Stimulated activated naive CD8-positive, alpha-beta T cell treated with anti-CD3 and anti-CD28 coated beads, Interleukin-15, Interleukin-2, amounts not matched to agents 100 U/mL and 50 U/mL, for 24 hours (primary cell): ENCODE results near the gene COQ9.
"Not testable (repeated sequence)": the region's sequence is repeated elsewhere in the genome, so short reads cannot be mapped to it uniquely, and the experiment has no call there.

Experiments used
- ATAC-seq: fragments of 150-1000 bp; cut with Tn5 transposase; one replicate; pipeline ENCODE4 v1.10.0; 2021
- DNase-seq: peaks from one replicate; pipeline ENCODE4 v3.0.0; 2021

The COQ9 gene, protein sequence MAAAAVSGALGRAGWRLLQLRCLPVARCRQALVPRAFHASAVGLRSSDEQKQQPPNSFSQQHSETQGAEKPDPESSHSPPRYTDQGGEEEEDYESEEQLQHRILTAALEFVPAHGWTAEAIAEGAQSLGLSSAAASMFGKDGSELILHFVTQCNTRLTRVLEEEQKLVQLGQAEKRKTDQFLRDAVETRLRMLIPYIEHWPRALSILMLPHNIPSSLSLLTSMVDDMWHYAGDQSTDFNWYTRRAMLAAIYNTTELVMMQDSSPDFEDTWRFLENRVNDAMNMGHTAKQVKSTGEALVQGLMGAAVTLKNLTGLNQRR

DNA sequence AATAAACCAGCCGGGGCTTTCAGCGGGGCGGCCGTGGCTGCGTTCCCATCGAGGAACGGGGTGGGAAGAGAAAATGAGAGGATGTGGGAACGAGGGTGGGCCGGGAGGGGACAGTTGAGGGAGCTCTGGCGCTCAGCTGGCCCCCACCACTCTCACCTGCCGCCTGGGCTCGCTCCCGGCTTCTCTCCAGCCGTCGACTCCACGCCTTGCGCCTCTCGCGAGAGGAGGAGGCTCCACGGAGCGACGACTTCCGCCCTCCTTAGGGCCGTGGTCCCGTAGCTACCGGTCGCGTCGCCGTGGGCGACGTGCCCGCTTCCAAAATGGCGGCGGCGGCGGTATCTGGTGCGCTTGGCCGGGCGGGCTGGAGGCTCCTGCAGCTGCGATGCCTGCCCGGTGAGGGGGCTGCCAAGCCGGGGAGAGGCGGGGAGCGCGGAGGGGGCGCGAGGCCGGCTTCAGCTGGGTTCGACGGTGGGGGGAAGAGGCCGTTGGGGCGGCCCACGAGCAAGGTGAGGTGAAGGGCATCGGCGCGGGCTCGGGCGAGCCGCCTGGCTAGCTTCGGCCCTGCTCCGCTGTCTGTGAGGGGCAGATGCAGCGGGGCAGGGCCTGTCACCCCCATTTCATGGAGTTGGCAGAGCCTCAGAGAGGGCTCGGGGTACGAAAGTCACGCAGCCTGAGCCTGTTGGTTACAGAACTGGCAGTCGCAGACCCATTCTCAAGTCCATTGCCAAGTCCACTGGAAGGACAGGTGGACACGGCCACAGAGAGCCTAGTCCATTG lies at the start of gene COQ9, which contains the start of gene CIAPIN1:
Gene COQ9 (plus strand): TSS at position 294 of the 777 bp plus-strand sequence. CDS start 27 bp downstream, at position 321.
Gene CIAPIN1 (minus strand): TSS at position 200 of the 777 bp plus-strand sequence. CDS start 6,457 bp downstream, outside the sequence.
- ATAC-seq (peak; percentile 100), DNase-seq (peak; percentile 93)

DNA sequence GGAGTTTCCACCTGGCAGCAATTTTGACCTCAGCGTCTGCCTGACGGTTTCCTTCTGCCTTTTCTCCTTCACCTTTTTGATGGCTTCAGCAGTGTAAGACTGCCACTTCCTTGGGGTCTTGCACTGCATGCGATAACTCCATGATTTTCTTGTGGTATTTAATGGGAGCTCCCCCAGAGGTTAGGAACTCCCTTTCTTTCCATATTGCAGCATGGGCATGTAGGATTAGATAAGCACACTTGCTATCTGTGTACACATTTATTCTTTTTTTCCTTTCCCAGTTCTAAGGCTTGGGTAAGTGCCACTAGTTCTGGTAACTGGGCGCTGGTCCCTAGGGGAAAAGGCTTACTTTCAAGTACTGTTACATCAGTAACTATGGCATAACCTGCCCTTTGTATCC lies 49.8 kb upstream of the COQ9 start:
- DNase-seq, ATAC-seq: not testable (repeated sequence)

GRCh38 chr16:57401943-57402640 lies 45.2 kb upstream of the COQ9 start:
- ATAC-seq (no peak), DNase-seq (no peak)

DNA sequence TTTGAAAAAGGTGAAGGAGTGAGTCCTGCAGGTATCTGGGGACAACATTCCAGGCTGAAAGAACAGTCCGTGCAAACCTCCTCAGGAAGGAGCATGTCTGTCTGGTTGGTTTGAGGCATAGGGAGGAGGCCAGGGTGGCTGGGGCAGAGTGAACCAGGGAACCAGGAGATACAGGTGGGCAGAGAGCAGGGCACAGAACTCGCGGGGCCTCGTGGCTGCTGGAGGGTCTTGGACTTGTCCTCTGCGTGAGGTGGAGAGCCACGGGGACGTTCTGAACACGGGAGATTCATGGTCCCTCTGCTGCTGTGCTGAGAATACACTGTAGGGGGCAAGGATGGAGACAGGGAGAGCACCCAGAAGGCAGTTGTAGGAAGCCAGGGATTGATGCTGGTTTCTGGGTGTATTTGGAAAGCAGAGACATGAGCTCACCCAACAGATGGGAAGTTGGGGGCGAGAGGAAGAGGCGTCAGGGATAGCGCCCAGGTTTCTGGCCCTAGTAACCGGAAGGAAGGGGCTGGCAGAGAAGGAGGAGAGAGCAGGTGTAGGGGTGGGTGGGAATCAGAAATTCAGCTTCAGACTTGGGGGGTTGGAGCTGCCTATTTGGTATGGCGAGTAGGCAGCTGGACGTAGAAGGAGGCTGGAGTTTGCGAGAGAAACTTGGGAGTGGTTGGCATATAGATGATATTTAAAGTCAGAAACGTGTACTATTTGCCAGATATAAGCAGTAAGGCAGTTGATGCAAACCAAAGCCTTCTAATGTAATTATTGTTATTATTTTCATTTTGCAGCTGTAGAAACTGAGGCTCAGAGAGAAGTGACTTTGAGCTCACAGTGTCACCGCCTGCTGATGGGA lies 43.1 kb upstream of the COQ9 start, which contains the start of gene CCL17:
Gene CCL17 (plus strand): TSS at position 803 of the 853 bp plus-strand sequence. CDS start 9,166 bp downstream, outside the sequence.
- DNase-seq (no peak), ATAC-seq (no peak)

- no peak for DNase-seq
- peak; percentile 26 for ATAC-seq
Observed at GRCh38 chr16:57405097-57405496, 42.2 kb upstream of the COQ9 start.

- ATAC-seq (no peak), DNase-seq (no peak)
Observed at GRCh38 chr16:57406881-57407280, 40.4 kb upstream of the COQ9 start.

DNA sequence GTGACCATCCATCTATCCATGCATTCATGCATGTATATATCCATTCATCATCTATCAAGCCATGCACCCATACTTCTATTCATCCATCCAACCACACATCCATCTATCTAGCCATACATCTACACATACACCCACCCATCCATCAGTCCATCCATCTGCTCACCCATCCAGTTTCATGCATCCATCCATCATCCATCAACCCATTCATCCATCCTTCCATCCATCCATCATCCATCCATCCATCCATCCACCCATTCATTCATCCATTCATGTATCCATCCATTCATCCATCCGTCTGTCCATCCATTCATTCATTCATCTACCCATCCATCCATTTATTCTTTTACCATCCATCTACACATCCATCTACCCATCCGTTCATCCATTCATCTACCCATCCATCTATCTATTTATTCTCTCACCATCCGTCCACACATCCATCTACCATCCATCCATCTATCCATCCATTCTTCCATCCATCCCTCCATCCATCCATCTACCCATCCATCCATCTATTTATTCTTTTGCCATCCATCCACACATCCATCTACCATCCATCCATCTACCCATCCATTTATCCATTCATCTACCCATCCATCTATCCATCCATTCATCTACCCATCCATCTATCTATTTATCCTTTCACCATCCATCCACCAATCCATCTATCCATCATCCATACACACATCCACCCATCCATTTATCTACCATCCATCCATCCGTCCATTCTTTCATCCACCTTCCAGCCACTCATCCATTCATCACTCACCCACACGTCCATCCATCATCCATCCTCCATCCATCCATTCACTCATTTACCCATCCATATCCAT lies 39.5 kb upstream of the COQ9 start:
- no peak for ATAC-seq
- DNase-seq, result no peak

DNA sequence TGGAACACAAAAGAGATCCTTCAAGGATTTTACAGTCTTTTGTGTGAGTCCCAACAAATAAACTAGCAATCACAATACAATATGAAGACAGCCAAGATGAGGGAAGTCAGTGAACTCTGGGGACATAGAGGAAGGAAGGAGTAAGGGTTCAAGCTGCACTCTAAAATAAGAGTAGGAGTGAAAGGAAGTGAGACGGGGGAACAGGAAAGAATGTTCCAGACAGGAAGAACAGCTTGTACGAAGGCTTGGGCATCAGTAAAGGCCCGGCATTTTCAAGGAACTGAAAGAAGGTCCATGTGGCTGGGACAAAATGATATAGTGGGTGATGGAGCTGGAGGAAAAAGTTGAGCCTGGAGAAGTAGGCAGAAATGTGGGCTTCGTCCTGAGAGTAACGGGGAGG lies 38.2 kb upstream of the COQ9 start:
- DNase-seq (no peak), ATAC-seq (no peak)

DNA sequence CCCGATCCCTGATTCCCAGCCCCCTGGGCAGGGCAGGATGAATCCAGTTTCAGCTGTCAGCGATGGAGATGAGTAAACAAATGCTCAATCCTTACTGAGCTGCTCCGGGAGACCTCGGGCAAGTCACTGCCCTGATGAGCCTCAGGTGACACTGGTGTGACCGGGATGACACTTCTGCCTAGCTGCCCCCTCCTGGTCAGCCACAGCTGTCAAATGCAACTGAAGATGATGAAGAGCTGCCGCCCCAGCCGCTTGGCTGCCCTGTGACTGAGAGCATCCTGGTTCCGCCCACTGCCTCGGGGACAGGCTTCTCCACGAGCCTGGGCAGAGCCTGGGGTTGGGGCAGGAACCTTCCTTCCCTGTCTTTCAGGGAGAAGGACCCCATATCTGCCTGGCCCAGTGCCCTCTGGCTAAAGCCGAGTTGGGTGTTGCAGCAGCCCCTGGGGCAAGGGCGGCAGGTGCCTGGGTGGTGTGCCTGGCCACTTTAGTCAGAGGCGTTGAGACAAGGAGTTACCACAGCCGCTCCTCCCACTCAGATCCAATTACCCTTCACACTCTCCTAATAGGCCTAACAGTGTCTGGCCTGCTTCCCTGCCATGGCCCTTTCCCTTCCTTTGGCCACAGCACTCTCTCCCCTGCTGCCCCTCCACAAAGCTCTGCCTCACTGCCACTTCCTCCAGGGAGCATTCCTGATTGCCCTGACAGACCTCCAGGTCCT lies 37.2 kb upstream of the COQ9 start:
- no peak for DNase-seq
- no peak for ATAC-seq

DNA sequence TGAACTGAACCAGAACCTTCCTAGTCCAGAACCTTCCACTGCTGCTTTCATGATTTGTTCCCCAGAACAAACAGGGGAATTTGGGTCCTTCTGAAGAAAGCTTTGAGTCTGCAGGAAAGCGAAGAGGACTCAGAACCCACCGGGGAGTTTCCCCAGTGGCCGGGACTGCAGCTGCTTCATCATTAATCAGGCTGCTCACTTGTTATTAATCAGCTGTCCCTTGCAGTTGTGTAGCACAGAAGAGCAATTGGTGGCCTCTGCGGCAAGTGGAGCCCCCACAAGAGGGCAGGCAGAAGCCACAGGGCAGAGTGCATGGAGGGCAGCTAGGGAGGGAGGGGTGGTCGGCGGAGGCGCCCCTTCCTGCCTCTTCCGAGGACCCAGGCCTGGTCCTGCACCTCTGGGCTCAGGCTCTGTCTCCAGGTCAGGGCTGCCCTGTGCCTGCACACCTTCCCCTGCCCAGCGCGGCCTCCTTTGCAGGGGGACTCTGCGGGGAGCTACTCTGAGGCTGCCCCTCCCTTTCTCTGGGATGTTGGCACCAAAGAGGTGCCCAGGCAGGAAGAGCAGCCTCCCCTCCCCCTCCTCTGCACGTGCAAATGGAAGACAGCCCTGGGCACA lies 35.8 kb upstream of the COQ9 start:
- no peak for DNase-seq
- no peak for ATAC-seq

DNA sequence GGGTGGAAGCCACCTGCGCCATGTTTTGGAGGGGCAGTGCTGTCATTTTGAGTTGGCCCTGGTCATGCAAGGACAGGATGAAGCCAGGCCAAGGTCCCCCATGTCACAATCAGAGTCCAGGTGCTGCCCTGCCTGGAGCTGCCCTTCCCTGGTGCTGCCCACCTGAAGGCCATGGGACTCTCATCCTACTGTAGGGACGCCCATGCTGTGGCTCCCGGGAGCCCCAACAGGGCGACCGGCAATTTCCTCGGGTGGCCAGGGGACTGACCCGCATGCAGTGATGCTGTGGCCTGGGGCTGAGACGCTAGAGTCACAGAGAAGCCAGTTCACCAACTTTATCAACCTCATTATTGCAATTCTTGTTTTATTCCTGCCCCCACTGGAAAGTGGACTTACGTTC lies 34.7 kb upstream of the COQ9 start:
- no peak for DNase-seq
- ATAC-seq, result no peak

DNA sequence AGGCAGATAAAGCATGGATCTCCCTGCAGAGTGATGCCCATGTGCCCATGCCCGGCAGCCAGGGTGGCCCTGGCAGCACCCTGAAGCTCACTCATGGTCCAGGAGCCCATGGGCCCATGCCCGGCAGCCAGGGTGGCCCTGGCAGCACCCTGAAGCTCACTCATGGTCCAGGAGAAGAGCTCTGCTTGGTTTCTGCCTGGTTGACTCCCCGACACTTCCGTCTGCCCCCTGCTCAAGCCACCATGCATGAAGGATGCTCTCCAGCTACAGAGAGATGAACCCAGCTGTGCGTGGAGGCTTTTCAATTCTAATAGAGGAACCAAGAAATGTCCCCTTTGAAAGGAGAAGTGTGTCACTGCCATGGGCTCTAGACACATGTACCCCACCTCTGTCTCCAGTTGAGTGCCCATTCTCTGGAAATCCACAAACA lies 34.0 kb upstream of the COQ9 start:
- ATAC-seq, result peak; percentile 1

DNA sequence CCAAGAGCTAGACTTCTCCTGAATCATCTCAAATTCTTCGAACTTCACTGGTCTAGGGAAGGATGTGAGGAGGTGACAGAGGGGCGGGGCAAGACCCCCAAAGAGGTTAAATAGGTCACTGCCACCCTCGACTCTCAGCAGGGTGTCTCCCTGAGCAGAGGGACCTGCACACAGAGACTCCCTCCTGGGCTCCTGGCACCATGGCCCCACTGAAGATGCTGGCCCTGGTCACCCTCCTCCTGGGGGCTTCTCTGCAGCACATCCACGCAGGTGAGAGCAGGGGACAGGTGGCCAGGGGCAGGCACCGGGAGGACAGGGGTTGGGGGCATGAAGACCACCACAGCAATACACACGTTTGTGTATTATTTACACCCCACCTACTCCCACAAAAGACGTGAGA lies 33.5 kb upstream of the COQ9 start:
- ATAC-seq, result peak; percentile 6
- DNase-seq, result no peak

More for the DNA sequence above, 34.0 kb upstream of the COQ9 start:
- DNase-seq, result no peak

GRCh38 chr16:57416084-57416483 lies 31.2 kb upstream of the COQ9 start:
- ATAC-seq, result no peak
- DNase-seq, result no peak

- DNase-seq (no peak), ATAC-seq (no peak)
Observed at GRCh38 chr16:57419506-57419905, 27.8 kb upstream of the COQ9 start.

DNA sequence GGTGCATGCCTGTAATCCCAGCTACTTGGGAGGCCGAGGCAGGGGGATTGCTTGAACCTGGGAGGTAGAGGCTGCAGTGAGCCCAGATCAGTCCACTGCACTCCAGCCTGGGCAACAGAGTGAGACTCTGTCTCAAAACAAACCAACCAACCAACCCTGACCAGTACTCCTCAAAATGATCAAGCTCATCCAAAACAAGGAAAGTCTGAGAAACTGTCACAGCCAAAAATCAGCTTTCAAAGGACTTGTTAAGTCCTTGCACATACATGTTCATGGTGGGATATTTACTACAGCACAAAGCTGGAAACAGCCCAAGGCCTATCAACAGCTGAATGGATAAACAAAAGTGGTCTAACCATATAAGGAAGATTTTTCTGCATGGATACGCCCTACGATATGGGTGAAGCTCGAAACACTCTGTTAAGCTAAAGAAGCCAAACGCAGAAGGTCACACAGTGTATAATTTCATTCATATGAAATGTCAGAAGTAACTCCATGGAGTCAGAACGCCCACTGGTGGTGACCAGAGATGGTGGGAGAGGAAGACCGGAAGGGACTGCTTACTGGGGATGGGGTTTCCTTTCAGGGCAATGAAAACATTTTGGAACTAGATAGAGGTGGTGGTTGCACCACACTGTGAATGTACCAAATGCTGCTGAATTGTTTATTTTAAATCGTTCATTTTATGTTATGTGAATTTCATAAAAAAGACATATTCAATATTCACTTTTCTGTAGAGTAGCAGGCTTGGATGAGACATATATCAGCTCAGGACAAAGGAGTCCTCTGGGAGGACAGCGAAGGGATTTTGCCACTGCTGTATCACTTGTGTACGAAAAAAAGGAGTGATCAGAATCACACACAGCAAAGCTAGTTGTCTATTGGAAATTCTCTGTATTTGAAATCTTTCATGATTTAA lies 25.0 kb upstream of the COQ9 start:
- DNase-seq (no peak), ATAC-seq (no peak)

DNA sequence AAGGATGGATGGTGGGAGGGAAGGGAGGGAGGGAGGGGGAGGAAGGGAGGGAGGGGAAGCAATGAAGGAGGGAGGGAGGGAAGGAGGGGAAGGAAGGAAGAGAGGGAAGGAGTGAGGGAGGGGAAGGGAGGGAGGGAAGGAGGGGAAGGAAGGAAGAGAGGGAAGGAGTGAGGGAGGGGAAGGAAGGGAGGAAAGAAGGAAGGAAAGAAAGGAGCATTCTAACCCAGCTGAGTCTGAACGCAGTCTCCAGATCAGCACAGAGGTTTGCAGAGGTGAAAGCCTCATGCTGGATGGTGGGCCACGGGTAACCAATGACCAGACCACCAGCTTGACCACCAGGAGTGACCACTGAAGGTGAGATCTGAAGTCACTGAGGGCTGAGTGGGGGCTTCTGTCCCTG lies 24.1 kb upstream of the COQ9 start:
- DNase-seq (no peak), ATAC-seq (no peak)

GRCh38 chr16:57424583-57424982 lies 22.7 kb upstream of the COQ9 start:
- DNase-seq (no peak), ATAC-seq (no peak)
